K562 (cell line): ENCODE data around the gene GALP. TPM values are rescaled to one million over a fixed set of nuclear protein-coding genes. Genes with fewer than 3 reads are reported as not detected.
"Not testable (repeated sequence)": the region's sequence is repeated elsewhere in the genome, so short reads cannot be mapped to it uniquely, and the experiment has no call there.

Experiments used
- ATAC-seq: fragments of 200-7000 bp; cut with Tn5 transposase; 3 replicates; pipeline ENCODE4 v1.9.1; 2020; ENCODE audit warnings: moderate library complexity
- Bru-seq: library from RNA; stranded (reverse); fragments of 400-500 nt; gene quantifications from one replicate; lab custom pipeline; 2021; lab: Mats Ljungman, UMichigan
- BruChase-seq, 2 experiments: library from RNA; stranded (reverse); fragments of 400-500 nt; gene quantifications; one replicate each; lab custom pipeline; 2021; lab: Mats Ljungman, UMichigan
- BruUV-seq: library from RNA; stranded (reverse); fragments of 400-500 nt; replicated peaks from 2 replicates; lab custom pipeline; 2021; lab: Mats Ljungman, UMichigan
- CTCF ChIA-PET: fragments of 300-600 bp; formaldehyde crosslinking; extraction: SDS; loops from one replicate; lab custom pipeline; 2021; ENCODE audit warnings: low intra/inter-chr PET ratio; lab: Yijun Ruan, JAX
- POLR2A ChIA-PET: fragments of 300-600, 350-650 bp; sonication (Branson Sonifier 250); formaldehyde crosslinking; extraction: SDS; loops from one replicate; lab custom pipeline; 2021; ENCODE audit warnings: antibody characterized with exemption, inconsistent platforms; lab: Yijun Ruan, JAX
- DNase-seq, 4 experiments: peaks; one replicate each; pipeline versions ENCODE4 v3.0.0 to v3.0.0-alpha.2; 2011 to 2018; ENCODE audit warnings: low spot score in 3 of 4, mixed read lengths in 3 of 4; ENCODE audit errors: extremely low read depth in 1 of 4
- FAIRE-seq: peaks from 2 replicates; lab custom pipeline; 2011; peaks lifted over from hg19 to GRCh38; lab: Jason Lieb, UNC
- H2AFZ ChIP-seq: 2 replicates; pipeline ENCODE4 v1.6.0; 2011; ENCODE audit warnings: low read depth, low read length, control low read depth, inconsistent platforms
- H3K27ac ChIP-seq: fragments of 200-600 bp; 3 replicates; pipeline ENCODE4 v1.8.0; 2011; ENCODE audit warnings: low read depth, mild to moderate bottlenecking, control low read depth, inconsistent platforms, low read length, moderate library complexity, mixed read lengths; ENCODE audit errors: extremely low read depth
- H3K27me3 ChIP-seq, 2 experiments: fragments of 300-600 bp in 1 of 2; 2 replicates in 1 of 2; 3 replicates in 1 of 2; pipeline versions ENCODE4 v1.6.0 to v1.8.0; 2011; ENCODE audit warnings: inconsistent platforms in 2 of 2, low read length in 2 of 2, mild to moderate bottlenecking in 1 of 2, mixed read lengths in 1 of 2, moderate library complexity in 1 of 2; ENCODE audit not compliant: control insufficient read depth in 2 of 2, insufficient read depth in 2 of 2
- H3K36me3 ChIP-seq: fragments of 300-600 bp; 3 replicates; pipeline ENCODE4 v1.8.0; 2011; ENCODE audit warnings: mild to moderate bottlenecking, low read length, inconsistent platforms; ENCODE audit not compliant: control insufficient read depth, insufficient read depth
- H3K4me1 ChIP-seq, 2 experiments: fragments of 200-600 bp in 1 of 2; replicated peaks in 1 of 2; 2 replicates in 1 of 2; 3 replicates in 1 of 2; pipeline versions ENCODE4 v1.5.1 to v1.8.0; 2011; ENCODE audit warnings: inconsistent platforms in 2 of 2, low read length in 2 of 2, mild to moderate bottlenecking in 1 of 2, mixed read lengths in 1 of 2, moderate library complexity in 1 of 2; ENCODE audit not compliant: control insufficient read depth in 2 of 2, insufficient read depth in 2 of 2
- H3K4me2 ChIP-seq: 2 replicates; pipeline ENCODE4 v1.6.1; 2011; ENCODE audit warnings: low read length, control low read depth, inconsistent platforms, mixed read lengths; ENCODE audit not compliant: insufficient read depth
- H3K4me3 ChIP-seq: fragments of 200-600 bp; sonication (generic), shearing (Covaris generic); 2 replicates; pipeline ENCODE4 v1.5.1; 2016; ENCODE audit warnings: control low read depth, inconsistent platforms
- H3K79me2 ChIP-seq: fragments of 200-600 bp; 3 replicates; pipeline ENCODE4 v1.8.0; 2011; ENCODE audit warnings: low read length, inconsistent platforms; ENCODE audit not compliant: control insufficient read depth, insufficient read depth
- H3K9ac ChIP-seq, 2 experiments: 2 replicates each; pipeline versions ENCODE4 v1.6.0 to v1.6.1; 2011; ENCODE audit warnings: low read depth in 2 of 2, low read length in 2 of 2, control low read depth in 1 of 2, inconsistent platforms in 1 of 2, mild to moderate bottlenecking in 1 of 2, mixed read lengths in 1 of 2; ENCODE audit not compliant: insufficient read depth in 1 of 2
- H3K9me1 ChIP-seq: one replicate; pipeline ENCODE4 v1.6.0; 2011; ENCODE audit warnings: inconsistent platforms, mild to moderate bottlenecking, low read length, moderate library complexity; ENCODE audit not compliant: control insufficient read depth, insufficient read depth
- H3K9me3 ChIP-seq: replicated peaks from 2 replicates; pipeline ENCODE4 v1.5.1; 2011; ENCODE audit warnings: low read depth, low read length, inconsistent platforms; ENCODE audit not compliant: control insufficient read depth, insufficient read depth
- H4K20me1 ChIP-seq: replicated peaks from 2 replicates; pipeline ENCODE4 v1.6.1; 2011; ENCODE audit warnings: low read length, inconsistent platforms, mixed read lengths; ENCODE audit not compliant: control insufficient read depth, insufficient read depth
- WGBS: fragments of 100-300 bp; shearing (Covaris generic); methylation state at CpG from one replicate; pipeline ENCODE4 v1.1.6; 2016; ENCODE audit warnings: low coverage, mixed read lengths; ENCODE audit not compliant: insufficient coverage; ENCODE audit errors: missing lambda C conversion rate; 5-methylcytosine and 5-hydroxymethylcytosine counted together
- in situ Hi-C: fragments of 300-500 bp; cut with MboI; formaldehyde crosslinking; loops from 4 replicates; pipeline ENCODE4 v1.15.0; 2018; ENCODE audit warnings: inconsistent platforms, mixed read lengths
- intact Hi-C: fragments of 100-400 bp; cut with micrococcal nuclease; formaldehyde crosslinking; loops from 2 replicates; pipeline ENCODE4 v1.14.2; 2022
- long read RNA-seq, 3 experiments: library from polyadenylated mRNA in 2 of 3; library from RNA in 1 of 3; unstranded in 2 of 3; stranded (forward) in 1 of 3; transcript quantifications; one replicate each; pipeline ENCODE4 v2.0.0, GENCODE V29; 2019 to 2022
- polyA minus RNA-seq, 3 experiments: library from RNA; depleted of rRNA, polyadenylated mRNA; stranded (reverse); fragments of >200 nt; gene quantifications; 2 replicates each; pipeline ENCODE4 v1.2.3, GENCODE V29; 2011
- polyA plus RNA-seq, 8 experiments: library from polyadenylated mRNA; depleted of rRNA in 4 of 8; stranded (reverse) in 5 of 8; unstranded in 3 of 8; fragments of >200 nt; fragmentation: Nextera tagmentation in 2 of 8; fragmentation: Illumina TruSeq in 1 of 8; extraction: Ambion mirVana in 2 of 8; extraction: Trizol in 1 of 8; gene quantifications; 2 replicates each; pipeline versions ENCODE4 v1.2.1 to v1.2.3, GENCODE V29; 2011 to 2014; ENCODE audit warnings: inconsistent platforms in 1 of 8, missing spikeins in 1 of 8
- total RNA-seq, 7 experiments: library from RNA; depleted of rRNA in 6 of 7; stranded (reverse); fragments of >200 nt in 6 of 7; fragmentation: Illumina TruSeq in 2 of 7; extraction: Trizol in 2 of 7; gene quantifications; 2 replicates each; pipeline versions ENCODE4 v1.2.1 to v1.2.3, GENCODE V29; 2011 to 2021; ENCODE audit warnings: low replicate concordance in 1 of 7

GALP gene
- not detected in 2 replicates for total RNA-seq (2011; cell fraction: chromatin; rRNA removed; ENCODE audit: low replicate concordance)
- not detected in 2 replicates for total RNA-seq (2011; cell fraction: nucleolus; rRNA removed)
- total RNA-seq (2011; cell fraction: nucleoplasm; rRNA removed): not detected in 2 replicates
- total RNA-seq (2014; rRNA removed) (not detected in 2 replicates), total RNA-seq (2014; rRNA removed; fragmentation: Illumina TruSeq; extraction: Trizol) (not detected in 2 replicates), total RNA-seq (2015; rRNA removed; fragmentation: Illumina TruSeq; extraction: Trizol) (not detected in 2 replicates), total RNA-seq (2021) (not detected in 2 replicates), polyA plus RNA-seq (2011; rRNA removed) (not detected in 2 replicates), polyA plus RNA-seq (2014; fragmentation: Illumina TruSeq; extraction: Trizol) (not detected in 2 replicates), polyA plus RNA-seq (2014; fragmentation: Nextera tagmentation; extraction: Ambion mirVana) (not detected), polyA plus RNA-seq (2014; rRNA removed) (not detected in 2 replicates), polyA minus RNA-seq (2011; rRNA and poly(A)+ RNA removed) (not detected in 2 replicates), Bru-seq, nascent RNA (not detected), BruChase-seq, experiment 1, labeled RNA remaining after a 2-hour chase (percentile 13 among the genes with signal in this experiment), BruChase-seq, experiment 2, labeled RNA remaining after a 6-hour chase (not detected)
- not detected in 2 replicates for polyA plus RNA-seq (2011; cell fraction: cytosol; rRNA removed)
- not detected in 2 replicates for polyA plus RNA-seq (2011; cell fraction: nucleus; rRNA removed)
- polyA plus RNA-seq (2012): not detected in 2 replicates
- not detected in 2 replicates for polyA minus RNA-seq (2011; cell fraction: cytosol; rRNA and poly(A)+ RNA removed)
- not detected in 2 replicates for polyA minus RNA-seq (2011; cell fraction: nucleus; rRNA and poly(A)+ RNA removed)
- long read RNA-seq, experiment 1: 0 reads
- long read RNA-seq, experiment 2: 0 reads
- long read RNA-seq, experiment 3: 0 reads

GRCh38 chr19:56175861-56176307 is at the start of gene GALP:
Gene GALP, plus strand, starts transcription at chr19:56176008. Its CDS starts 1,101 bp downstream, at chr19:56177109.
- BruUV-seq, H3K9me1 ChIP-seq, DNase-seq, intact Hi-C loops, H2AFZ ChIP-seq, H3K36me3 ChIP-seq, H3K9me3 ChIP-seq, H3K4me3 ChIP-seq, H3K27ac ChIP-seq, ATAC-seq, H4K20me1 ChIP-seq, POLR2A ChIA-PET, H3K79me2 ChIP-seq, CTCF ChIA-PET, FAIRE-seq, in situ Hi-C loops: not testable (repeated sequence)
- Histone ChIP-seq H3K4me1 (peaks cover 5 to 23% of the 10 kb centered on the region in 2 experiments; a peak in 3 of 5 replicates), H3K9ac (peak within 1 kb of the TSS in 1 of 2 experiments; percentile 52; a peak in 2 of 4 replicates), H3K4me2 (peak within 1 kb of the TSS; percentile 26; the same call in 1 of the 2 replicates), H3K27me3 (peaks cover 0 to 31% of the 10 kb centered on the region in 2 experiments; a peak in 4 of 5 replicates)
- WGBS: 21% methylated on average over 12 of the region's 15 CpGs
